Ovary (tissue), 9 donors: ENCODE results near the gene LPGAT1. TPM values are rescaled to one million over a fixed set of nuclear protein-coding genes. Genes with fewer than 3 reads are reported as not detected.

Source experiments
- DNase-seq, 5 donors: peaks; one replicate each; pipeline ENCODE4 v3.0.0-alpha.2; 2019 to 2020
- H3K27ac ChIP-seq, 2 donors: fragments of 200-600 bp; one replicate each; pipeline versions ENCODE4 v1.5.1 to v1.8.0; 2019 to 2022
- H3K27me3 ChIP-seq: fragments of 200-600 bp; one replicate; pipeline ENCODE4 v1.8.0; 2022
- H3K36me3 ChIP-seq: fragments of 200-600 bp; sonication (generic); one replicate; pipeline ENCODE4 v1.5.1; 2019
- H3K4me1 ChIP-seq: one replicate; pipeline ENCODE4 v1.8.1; 2013; ENCODE audit warnings: mild to moderate bottlenecking, moderate library complexity; ENCODE audit not compliant: insufficient read depth
- H3K4me3 ChIP-seq: fragments of 200-600 bp; sonication (generic); one replicate; pipeline ENCODE4 v1.5.1; 2017
- H3K9me3 ChIP-seq, 2 donors: fragments of 200-600 bp in 1 of 2; sonication (generic) in 1 of 2; one replicate each; pipeline versions ENCODE4 v1.5.1 to v1.8.1; 2013 to 2019; ENCODE audit warnings: mild to moderate bottlenecking in 1 of 2, moderate library complexity in 1 of 2
- EP300 ChIP-seq: sonication (generic); formaldehyde crosslinking; IDR thresholded peaks from one replicate; pipeline ENCODE4 v1.6.1; 2017; ENCODE audit warnings: antibody characterized with exemption
- POLR2A ChIP-seq: fragments of 450-650 bp; IDR thresholded peaks from one replicate; pipeline ENCODE4 v1.6.1; 2017; ENCODE audit warnings: antibody characterized with exemption, mild to moderate bottlenecking, moderate library complexity
- WGBS, 3 donors: extraction: QIAGEN DNeasy Blood & Tissue Kit in 1 of 3; methylation state at CpG; one replicate each; pipeline versions ENCODE4 v1.1.5 to v1.1.7; 2013 to 2017; 5-methylcytosine and 5-hydroxymethylcytosine counted together
- intact Hi-C, 4 donors: fragments of 100-400 bp; cut with DNase I; formaldehyde crosslinking; loops; one replicate each; pipeline versions ENCODE4 v1.11.0 to v1.15.1; 2022 to 2023
- polyA plus RNA-seq, 2 donors: library from polyadenylated mRNA; stranded (reverse); fragments of 200-250 nt in 1 of 2; fragments of 350-450 nt in 1 of 2; fragmentation: Illumina TruSeq in 1 of 2; extraction: RNeasy Lipid Tissue Mini Kit (QIAGEN cat#74804) in 1 of 2; gene quantifications; one replicate each; pipeline ENCODE4 v1.2.3, GENCODE V29; 2013 to 2014
- total RNA-seq, 7 donors: library from RNA; depleted of rRNA in 2 of 7; stranded (reverse); fragments of >200 nt in 2 of 7; fragmentation: NEBNext Ultra II Directional in 3 of 7; extraction: Animal tissue kit (Norgen Biotek cat#: 25700) in 3 of 7; gene quantifications; one replicate each; pipeline versions ENCODE4 v1.1.0 to v1.2.4, GENCODE V29; 2016 to 2023
- TF ChIP-seq, protein P1 (sequence below), 3 donors: fragments of 450-650 bp in 2 of 3; fragments of 200-600 bp in 1 of 3; IDR thresholded peaks; one replicate each; pipeline versions ENCODE4 v1.5.1 to v1.8.0; 2016 to 2022; ENCODE audit warnings: antibody characterized with exemption in 3 of 3, mild to moderate bottlenecking in 1 of 3
- donor health status: DM: no; HTN: no; CAD: no; lungs with moderate emphysema.
- donor health status: DM: no; HTN: no; CAD: no.
- donor health status: Bipolar disorder and iron deficiency.
- donor health status: DM: yes; HTN: yes; CAD: no.
- donor health status: DM: no; HTN: no; CAD: no.
- donor health status: DM: yes; HTN: yes; CAD: no.

LPGAT1 gene
- total and polyA plus RNA-seq, 9 donors = 6.3 to 32.7 (median 26.1) TPM

DNA sequence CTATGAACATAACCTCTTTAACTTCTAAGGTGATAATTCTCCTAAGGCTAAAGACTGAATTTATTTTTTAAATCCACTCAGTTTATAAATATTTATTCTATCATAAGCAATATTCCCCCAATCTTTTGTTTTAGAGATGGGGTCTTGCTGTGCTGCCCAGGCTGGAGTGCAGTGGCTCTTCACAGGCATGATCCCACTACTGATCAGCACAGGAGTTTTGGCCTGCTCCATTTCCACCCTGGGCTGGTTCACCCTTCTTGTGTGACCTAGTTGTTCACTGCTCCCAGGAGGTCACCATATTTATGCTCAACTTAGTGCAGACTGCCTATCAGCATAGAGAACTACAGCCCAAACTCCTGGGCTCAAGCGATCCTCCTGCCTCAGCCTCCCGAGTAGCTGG lies 38.6 kb downstream of the LPGAT1 start:
- DNase-seq = no peak
- 96 to 98% (median 97%) methylated on average over 2 of the region's 2 CpGs for WGBS, 3 donors
- TF ChIP-seq, protein P1, sequence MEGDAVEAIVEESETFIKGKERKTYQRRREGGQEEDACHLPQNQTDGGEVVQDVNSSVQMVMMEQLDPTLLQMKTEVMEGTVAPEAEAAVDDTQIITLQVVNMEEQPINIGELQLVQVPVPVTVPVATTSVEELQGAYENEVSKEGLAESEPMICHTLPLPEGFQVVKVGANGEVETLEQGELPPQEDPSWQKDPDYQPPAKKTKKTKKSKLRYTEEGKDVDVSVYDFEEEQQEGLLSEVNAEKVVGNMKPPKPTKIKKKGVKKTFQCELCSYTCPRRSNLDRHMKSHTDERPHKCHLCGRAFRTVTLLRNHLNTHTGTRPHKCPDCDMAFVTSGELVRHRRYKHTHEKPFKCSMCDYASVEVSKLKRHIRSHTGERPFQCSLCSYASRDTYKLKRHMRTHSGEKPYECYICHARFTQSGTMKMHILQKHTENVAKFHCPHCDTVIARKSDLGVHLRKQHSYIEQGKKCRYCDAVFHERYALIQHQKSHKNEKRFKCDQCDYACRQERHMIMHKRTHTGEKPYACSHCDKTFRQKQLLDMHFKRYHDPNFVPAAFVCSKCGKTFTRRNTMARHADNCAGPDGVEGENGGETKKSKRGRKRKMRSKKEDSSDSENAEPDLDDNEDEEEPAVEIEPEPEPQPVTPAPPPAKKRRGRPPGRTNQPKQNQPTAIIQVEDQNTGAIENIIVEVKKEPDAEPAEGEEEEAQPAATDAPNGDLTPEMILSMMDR (IDR thresholded peaks at IDR 0.05) = no peak
- TF ChIP-seq EP300 = no peak
- TF ChIP-seq POLR2A = no peak
- Histone ChIP-seq H3K36me3 (no peaks in the 10 kb centered on the region), H3K9me3 (no peaks in the 10 kb centered on the region), H3K4me1 (no peaks in the 10 kb centered on the region), H3K4me3 (no peak overlapping the region), H3K27ac (no peak overlapping the region), H3K27me3 (no peaks in the 10 kb centered on the region)
- intact Hi-C loops = no loop called here

DNA sequence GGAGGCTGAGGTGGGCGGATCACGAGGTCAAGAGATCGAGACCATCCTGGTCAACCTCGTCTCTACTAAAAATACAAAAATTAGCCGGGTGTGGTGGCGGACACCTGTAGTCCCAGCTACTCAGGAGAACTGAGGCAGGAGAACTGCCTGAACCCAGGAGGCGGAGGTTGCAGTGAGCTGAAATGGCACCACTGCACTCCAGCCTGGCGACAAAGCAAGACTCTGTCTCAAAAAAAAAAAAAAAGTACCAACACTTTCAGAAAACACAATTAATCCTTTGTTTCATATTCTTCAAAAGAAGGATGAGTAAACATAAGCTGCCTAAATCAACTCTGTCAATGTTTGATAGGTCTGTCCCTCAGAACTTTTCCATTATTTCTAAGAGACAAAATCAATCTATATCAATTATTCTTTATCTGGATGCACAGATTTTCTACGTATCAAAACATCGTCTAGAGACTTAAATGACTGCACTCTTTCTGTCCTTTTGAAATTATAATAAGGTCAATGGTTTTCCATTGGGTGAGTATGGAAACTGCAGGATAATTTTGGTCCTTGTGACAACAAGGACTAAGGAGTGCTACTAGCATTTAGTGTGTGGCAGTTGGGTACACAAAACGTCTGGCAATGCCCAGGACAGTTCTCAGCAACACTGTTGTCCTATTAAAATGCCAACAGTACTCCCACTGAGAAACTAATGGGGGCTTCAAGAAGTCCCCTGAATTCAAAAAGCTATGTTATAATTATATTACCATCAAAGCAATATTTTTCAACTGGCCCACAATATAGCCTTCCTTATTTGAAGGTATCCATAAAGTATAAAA lies 40.7 kb downstream of the LPGAT1 start:
- H3K36me3 ChIP-seq = no peaks in the 10 kb centered on the region
- H3K4me1 ChIP-seq = no peaks in the 10 kb centered on the region
- 89 to 93% (median 92%) methylated on average over 11 of the region's 11 CpGs for WGBS, 3 donors
- H3K9me3 ChIP-seq = no peaks in the 10 kb centered on the region
- H3K4me3 ChIP-seq = no peak overlapping the region
- TF ChIP-seq EP300 (no peak), POLR2A (no peak)
- TF ChIP-seq, protein P1 (IDR thresholded peaks at IDR 0.05) = no peak
- intact Hi-C loops = no loop called here
- no peak for DNase-seq
- H3K27me3 ChIP-seq = no peaks in the 10 kb centered on the region
- no peak overlapping the region for H3K27ac ChIP-seq

DNA sequence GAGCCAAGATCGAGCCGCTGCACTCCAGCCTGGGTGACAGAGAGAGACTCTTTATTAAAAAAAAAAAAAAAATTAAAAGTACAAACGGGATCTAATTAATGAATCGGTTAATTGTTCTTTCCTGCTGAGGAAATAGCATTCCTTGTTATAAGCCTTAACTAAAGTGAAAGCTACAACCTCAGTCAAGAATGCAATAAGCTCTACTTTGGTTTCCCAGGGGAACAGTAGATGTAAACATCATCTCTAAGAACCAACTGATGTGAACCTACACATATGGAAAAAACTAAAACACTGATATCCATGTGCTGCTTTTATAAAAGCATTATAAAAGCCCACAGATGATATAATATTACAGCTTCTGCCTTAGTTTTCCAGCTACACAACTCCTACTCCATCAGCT lies 41.9 kb downstream of the LPGAT1 start:
- no peak for DNase-seq
- no peaks in the 10 kb centered on the region for H3K36me3 ChIP-seq
- WGBS, 3 donors = 64 to 70% (median 68%) methylated on average over 4 of the region's 4 CpGs
- H3K4me3 ChIP-seq = no peak overlapping the region
- no peak for TF ChIP-seq POLR2A
- TF ChIP-seq, protein P1 (IDR thresholded peaks at IDR 0.05) = no peak
- no peak for TF ChIP-seq EP300
- no peaks in the 10 kb centered on the region for H3K9me3 ChIP-seq
- H3K27ac ChIP-seq = no peak overlapping the region
- no peaks in the 10 kb centered on the region for H3K27me3 ChIP-seq
- intact Hi-C loops = no loop called here
- no peaks in the 10 kb centered on the region for H3K4me1 ChIP-seq

DNA sequence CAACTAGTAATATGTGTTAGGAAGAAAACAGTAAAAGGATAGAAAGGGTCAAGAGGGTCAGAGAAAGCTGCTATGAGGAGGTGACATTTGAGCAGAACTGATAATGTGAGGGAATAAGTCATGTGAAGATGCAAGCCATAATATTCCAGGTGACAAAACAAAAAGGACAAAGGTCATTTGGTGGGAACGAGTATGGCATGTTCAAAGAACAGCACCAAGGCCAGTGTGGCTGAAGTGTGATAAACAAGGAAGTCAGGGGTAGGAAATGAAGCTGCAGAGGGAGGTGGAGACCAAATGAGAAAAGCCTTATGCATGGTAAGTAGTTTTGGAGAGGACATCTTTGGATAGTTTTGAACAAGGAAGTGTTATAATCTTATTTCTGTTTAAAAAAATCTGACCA lies 46.7 kb downstream of the LPGAT1 start:
- H3K27ac ChIP-seq = no peak overlapping the region
- H3K4me1 ChIP-seq = no peaks in the 10 kb centered on the region
- no peak for DNase-seq

More for the DNA sequence above, 46.7 kb downstream of the LPGAT1 start:
- H3K27me3 ChIP-seq = no peaks in the 10 kb centered on the region
- no peaks in the 10 kb centered on the region for H3K36me3 ChIP-seq
- no peak overlapping the region for H3K4me3 ChIP-seq
- intact Hi-C loops = no loop called here
- 14 to 34% (median 18%) methylated on average over 1 of the region's 1 CpG for WGBS, 3 donors
- TF ChIP-seq EP300 (no peak), POLR2A (no peak)
- TF ChIP-seq, protein P1 (IDR thresholded peaks at IDR 0.05) = no peak
- no peaks in the 10 kb centered on the region for H3K9me3 ChIP-seq
